Fibroblast of lung (primary cell): ENCODE data around the gene LCE2D. TPM values are rescaled to one million over a fixed set of nuclear protein-coding genes. Genes with fewer than 3 reads are reported as not detected.
"Not testable (repeated sequence)": the region's sequence is repeated elsewhere in the genome, so short reads cannot be mapped to it uniquely, and the experiment has no call there.

Source experiments
- DNase-seq, 2 donors: peaks; one replicate each; pipeline versions ENCODE4 v3.0.0 to v3.0.0-alpha.2; 2010; ENCODE audit warnings: low read depth in 2 of 2
- H2AFZ ChIP-seq: 2 replicates; pipeline ENCODE4 v1.5.1; 2012; ENCODE audit warnings: low read length, control low read depth, inconsistent platforms
- H3K27ac ChIP-seq: 2 replicates; pipeline ENCODE4 v1.5.1; 2011; ENCODE audit warnings: low read length, control low read depth; ENCODE audit not compliant: insufficient read depth
- H3K27me3 ChIP-seq: 2 replicates; pipeline ENCODE4 v1.5.1; 2011; ENCODE audit warnings: mild to moderate bottlenecking, low read length; ENCODE audit not compliant: control insufficient read depth, insufficient read depth
- H3K36me3 ChIP-seq: 2 replicates; pipeline ENCODE4 v1.5.1; 2011; ENCODE audit warnings: low read length; ENCODE audit not compliant: control insufficient read depth, insufficient read depth
- H3K4me1 ChIP-seq: 2 replicates; pipeline ENCODE4 v1.5.1; 2011; ENCODE audit warnings: low read length; ENCODE audit not compliant: control insufficient read depth, insufficient read depth; ENCODE audit errors: extremely low read depth
- H3K4me2 ChIP-seq: 2 replicates; pipeline ENCODE4 v1.5.1; 2011; ENCODE audit warnings: low read length, control low read depth; ENCODE audit not compliant: insufficient read depth; ENCODE audit errors: extremely low read depth
- H3K4me3 ChIP-seq, 4 experiments: fragments of 200-600 bp in 1 of 4; sonication (generic) in 1 of 4; replicated peaks in 1 of 4; 2 replicates each; pipeline ENCODE4 v1.5.1; 2011 to 2016; ENCODE audit warnings: low read length in 4 of 4, low read depth in 3 of 4, mild to moderate bottlenecking in 3 of 4, control low read depth in 2 of 4, inconsistent platforms in 1 of 4, mixed read lengths in 1 of 4; ENCODE audit not compliant: insufficient read depth in 1 of 4; ENCODE audit errors: control extremely low read depth in 1 of 4
- H3K79me2 ChIP-seq: 2 replicates; pipeline ENCODE4 v1.5.1; 2012; ENCODE audit warnings: mild to moderate bottlenecking, low read length, inconsistent platforms; ENCODE audit not compliant: control insufficient read depth, insufficient read depth
- H3K9ac ChIP-seq: 2 replicates; pipeline ENCODE4 v1.5.1; 2011; ENCODE audit warnings: mild to moderate bottlenecking, low read length, control low read depth; ENCODE audit not compliant: insufficient read depth
- H3K9me3 ChIP-seq: 2 replicates; pipeline ENCODE4 v1.5.1; 2012; ENCODE audit warnings: low read depth, low read length; ENCODE audit not compliant: control insufficient read depth, insufficient read depth
- H4K20me1 ChIP-seq: 2 replicates; pipeline ENCODE4 v1.5.1; 2011; ENCODE audit warnings: low read length; ENCODE audit not compliant: control insufficient read depth, insufficient read depth; ENCODE audit errors: extremely low read depth
- EZH2 ChIP-seq: IDR thresholded peaks from 2 replicates; pipeline ENCODE4 v1.5.1; 2012; ENCODE audit warnings: low read length, control low read depth, mild to moderate bottlenecking; ENCODE audit errors: missing control alignments
- polyA plus RNA-seq, 2 donors: library from polyadenylated mRNA; depleted of rRNA in 1 of 2; stranded (reverse) in 1 of 2; unstranded in 1 of 2; fragments of >200 nt; gene quantifications; 2 replicates each; pipeline ENCODE4 v1.2.1, GENCODE V29; 2011 to 2012; ENCODE audit warnings: missing spikeins in 1 of 2
- total RNA-seq: library from RNA; depleted of rRNA; stranded (reverse); fragments of >200 nt; gene quantifications from 2 replicates; pipeline ENCODE4 v1.2.1, GENCODE V29; 2014
- TF ChIP-seq, protein P1 (sequence below), 2 donors: IDR thresholded peaks in 1 of 2; conservative IDR thresholded peaks in 1 of 2; 1 replicate in 1 of 2; 2 replicates in 1 of 2; pipeline ENCODE4 v1.5.1; 2011 to 2012; ENCODE audit warnings: low read length in 2 of 2, control low read depth in 1 of 2, inconsistent platforms in 1 of 2, low read depth in 1 of 2, mild to moderate bottlenecking in 1 of 2

The LCE2D gene
- total and polyA plus RNA-seq, 2 donors (not counting 1 experiment from before 2014, with no cell fraction given): not detected

DNA sequence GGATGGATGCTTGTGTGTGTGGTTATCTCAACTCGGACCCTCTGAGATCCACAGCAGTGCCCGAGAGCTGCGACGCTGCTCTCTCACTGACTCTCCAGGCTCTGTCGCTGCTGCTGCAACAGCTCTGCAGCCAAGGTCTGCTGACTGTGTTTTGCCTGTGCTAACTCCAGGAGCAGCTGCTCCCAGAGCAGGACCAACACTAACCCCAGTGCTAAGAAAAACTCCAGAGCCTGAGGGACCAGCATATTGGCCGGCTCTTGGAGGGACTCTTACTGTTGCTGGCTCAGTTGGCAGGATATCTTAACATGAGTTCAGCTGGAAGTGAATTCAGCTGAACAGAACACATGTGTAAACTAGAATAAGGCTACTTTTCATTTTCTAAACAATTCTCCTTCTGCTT lies 16.3 kb downstream of the LCE2D start:
- Histone ChIP-seq H2AFZ (no peak overlapping the region), H3K4me2 (no peak overlapping the region), H4K20me1 (no peaks in the 10 kb centered on the region), H3K4me1 (no peaks in the 10 kb centered on the region), H3K36me3 (no peaks in the 10 kb centered on the region), H3K27ac (no peak overlapping the region), H3K27me3 (no peaks in the 10 kb centered on the region), H3K9ac (no peak overlapping the region), H3K4me3 (no peak overlapping the region), H3K79me2 (no peaks in the 10 kb centered on the region), H3K9me3 (no peaks in the 10 kb centered on the region)
- TF ChIP-seq, protein P1, sequence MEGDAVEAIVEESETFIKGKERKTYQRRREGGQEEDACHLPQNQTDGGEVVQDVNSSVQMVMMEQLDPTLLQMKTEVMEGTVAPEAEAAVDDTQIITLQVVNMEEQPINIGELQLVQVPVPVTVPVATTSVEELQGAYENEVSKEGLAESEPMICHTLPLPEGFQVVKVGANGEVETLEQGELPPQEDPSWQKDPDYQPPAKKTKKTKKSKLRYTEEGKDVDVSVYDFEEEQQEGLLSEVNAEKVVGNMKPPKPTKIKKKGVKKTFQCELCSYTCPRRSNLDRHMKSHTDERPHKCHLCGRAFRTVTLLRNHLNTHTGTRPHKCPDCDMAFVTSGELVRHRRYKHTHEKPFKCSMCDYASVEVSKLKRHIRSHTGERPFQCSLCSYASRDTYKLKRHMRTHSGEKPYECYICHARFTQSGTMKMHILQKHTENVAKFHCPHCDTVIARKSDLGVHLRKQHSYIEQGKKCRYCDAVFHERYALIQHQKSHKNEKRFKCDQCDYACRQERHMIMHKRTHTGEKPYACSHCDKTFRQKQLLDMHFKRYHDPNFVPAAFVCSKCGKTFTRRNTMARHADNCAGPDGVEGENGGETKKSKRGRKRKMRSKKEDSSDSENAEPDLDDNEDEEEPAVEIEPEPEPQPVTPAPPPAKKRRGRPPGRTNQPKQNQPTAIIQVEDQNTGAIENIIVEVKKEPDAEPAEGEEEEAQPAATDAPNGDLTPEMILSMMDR (conservative IDR thresholded peaks at IDR 0.05 in 1 of 2, IDR thresholded peaks at IDR 0.05 in 1 of 2; ENCODE audit: low read depth in 1 of 2, low read length in 2 of 2): no peak
- no peak for TF ChIP-seq EZH2
- DNase-seq: no peak

DNA sequence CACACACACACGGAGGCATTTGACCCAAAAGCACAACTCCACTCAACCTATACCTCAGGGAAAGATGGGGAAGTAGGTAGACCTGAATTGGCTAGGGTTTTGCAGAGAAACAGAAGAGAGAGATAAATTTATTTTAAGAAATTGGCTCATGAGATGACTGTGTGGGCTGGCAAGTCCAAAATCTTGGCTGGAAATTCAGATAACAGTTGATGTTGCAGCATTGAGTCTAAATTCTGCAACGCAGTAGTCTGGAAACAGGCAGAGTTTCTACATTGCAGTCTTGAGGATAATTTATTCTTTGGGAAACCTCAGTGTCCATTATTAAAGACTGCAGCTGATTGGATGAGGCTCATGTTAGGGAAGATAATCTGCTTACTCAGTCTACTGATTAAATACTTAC lies 18.4 kb downstream of the LCE2D start:
- Histone ChIP-seq H3K9ac (no peak overlapping the region), H3K9me3 (no peaks in the 10 kb centered on the region), H3K4me3 (no peak overlapping the region), H3K27me3 (no peaks in the 10 kb centered on the region), H3K36me3 (no peaks in the 10 kb centered on the region), H3K4me1 (no peaks in the 10 kb centered on the region), H3K4me2 (no peak overlapping the region), H4K20me1 (no peaks in the 10 kb centered on the region), H3K79me2 (no peaks in the 10 kb centered on the region), H3K27ac (no peak overlapping the region), H2AFZ (no peak overlapping the region)
- TF ChIP-seq EZH2: no peak
- TF ChIP-seq, protein P1 (conservative IDR thresholded peaks at IDR 0.05 in 1 of 2, IDR thresholded peaks at IDR 0.05 in 1 of 2; ENCODE audit: low read depth in 1 of 2, low read length in 2 of 2): no peak
- no peak for DNase-seq

DNA sequence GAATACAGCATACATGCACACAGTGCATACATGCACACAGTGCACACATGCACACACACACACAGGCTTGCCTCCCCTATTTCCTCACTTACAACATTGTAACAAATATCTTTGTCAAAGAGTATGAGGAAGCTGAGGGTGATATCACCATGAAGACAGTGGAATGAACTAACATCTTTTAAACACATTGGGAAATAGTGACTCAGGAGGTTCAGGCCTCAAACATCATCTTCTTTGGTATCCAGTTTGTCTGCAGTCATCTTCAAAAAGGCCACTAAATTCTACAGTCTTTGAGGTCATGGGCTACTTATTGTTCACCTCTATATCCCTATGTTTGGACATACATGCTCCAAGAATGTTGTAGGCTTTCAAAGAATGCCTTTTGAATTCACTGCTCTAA lies 20.7 kb downstream of the LCE2D start:
- TF ChIP-seq, protein P1 (conservative IDR thresholded peaks at IDR 0.05 in 1 of 2, IDR thresholded peaks at IDR 0.05 in 1 of 2; ENCODE audit: low read depth in 1 of 2, low read length in 2 of 2): no peak
- no peak for TF ChIP-seq EZH2
- Histone ChIP-seq H2AFZ (no peak overlapping the region), H3K4me3 (no peak overlapping the region), H3K9ac (no peak overlapping the region), H3K4me1 (no peaks in the 10 kb centered on the region), H3K36me3 (no peaks in the 10 kb centered on the region), H3K27me3 (no peaks in the 10 kb centered on the region), H3K9me3 (no peaks in the 10 kb centered on the region), H3K4me2 (no peak overlapping the region), H4K20me1 (no peaks in the 10 kb centered on the region), H3K27ac (no peak overlapping the region), H3K79me2 (no peaks in the 10 kb centered on the region)
- DNase-seq: no peak

DNA sequence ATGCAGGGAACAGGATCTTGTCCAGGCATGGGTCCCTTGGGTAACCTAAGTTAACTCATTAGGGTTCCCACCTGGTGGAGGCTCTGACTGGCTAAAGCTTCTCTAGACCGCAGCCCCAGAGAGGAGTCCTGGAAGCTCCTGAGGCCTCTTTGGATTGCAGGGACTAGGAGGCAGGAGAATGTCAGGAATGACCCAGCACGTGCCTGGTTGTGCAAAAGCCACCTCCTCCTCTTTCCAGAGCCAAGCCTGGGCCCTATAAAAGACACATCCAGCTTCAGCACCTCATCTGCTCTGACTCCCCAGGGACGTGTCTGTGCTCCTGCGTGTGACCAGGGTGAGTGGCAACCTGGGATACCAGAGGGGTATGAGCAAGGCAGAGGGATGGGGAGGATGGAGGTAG lies 22.6 kb downstream of the LCE2D start, which contains the start of gene LCE2B:
Gene LCE2B (plus strand): TSS at position 301 of the 400 bp plus-strand sequence. CDS start 721 bp downstream, outside the sequence.
- not testable (repeated sequence) for DNase-seq, H3K36me3 ChIP-seq, H3K79me2 ChIP-seq, H3K27ac ChIP-seq, H3K4me2 ChIP-seq, H3K4me3 ChIP-seq, H3K9me3 ChIP-seq, H3K9ac ChIP-seq, H4K20me1 ChIP-seq, H3K27me3 ChIP-seq, H2AFZ ChIP-seq, H3K4me1 ChIP-seq
